OCI-LY3 (cell line): ENCODE results near the gene AKR1C2.
"Not testable (repeated sequence)": the region's sequence is repeated elsewhere in the genome, so short reads cannot be mapped to it uniquely, and the experiment has no call there.

Experiments
- CTCF ChIP-seq: fragments of 200-600, 300-600 bp; sonication (generic); IDR thresholded peaks from 2 replicates; pipeline ENCODE4 v1.5.1; 2014; ENCODE audit warnings: antibody characterized with exemption, low read length, low read depth
- EZH2phosphoT487 ChIP-seq: fragments of 200-600 bp; shearing (Covaris generic); IDR thresholded peaks from 2 replicates; pipeline ENCODE4 v1.6.1; 2018; ENCODE audit warnings: antibody characterized with exemption, mixed run types, low read depth

- not testable (repeated sequence) for TF ChIP-seq EZH2phosphoT487, CTCF
These were observed at the start of gene AKR1C2 for GRCh38 chr10:5003127-5004029.
